ENCODE results near the gene SLC2A5.
A peak's percentile ranks its signal among the peaks of the same experiment; 100 is the strongest.

The SLC2A5 gene

GRCh38 chr1:9080705-9081291 lies 11.4 kb upstream of the SLC2A5 start:
- in situ Hi-C loops (cut with HindIII; ENCODE audit: low pct_ligation_motif_present, low sequenced_read_pairs), result no loop called here
- TF ChIP-seq CTCF (IDR thresholded peaks at IDR 0.05; ENCODE audit: low read depth, low read length, missing control alignments), result no peak
- no peak overlapping the region for H3K4me3 ChIP-seq (ENCODE audit: low read depth, low read length)
- no peaks in the 10 kb centered on the region for H3K36me3 ChIP-seq (replicated peaks)
- H3K27ac ChIP-seq, result no peak overlapping the region
- DNase-seq, result no peak
- no peaks in the 10 kb centered on the region for H3K27me3 ChIP-seq (replicated peaks)

GRCh38 chr1:9079988-9080704 lies 10.7 kb upstream of the SLC2A5 start:
- Histone ChIP-seq H3K27ac (no peak overlapping the region), H3K36me3 (replicated peaks) (no peaks in the 10 kb centered on the region), H3K27me3 (replicated peaks) (no peaks in the 10 kb centered on the region), H3K4me3 (ENCODE audit: low read depth, low read length) (no peak overlapping the region)
- in situ Hi-C loops (cut with HindIII; ENCODE audit: low pct_ligation_motif_present, low sequenced_read_pairs), result no loop called here
- no peak for DNase-seq
- no peak for TF ChIP-seq CTCF (IDR thresholded peaks at IDR 0.05; ENCODE audit: low read depth, low read length, missing control alignments)

- Histone ChIP-seq H3K27ac (no peak overlapping the region), H3K36me3 (replicated peaks) (no peaks in the 10 kb centered on the region), H3K27me3 (replicated peaks) (no peaks in the 10 kb centered on the region), H3K4me3 (ENCODE audit: low read depth, low read length) (no peak overlapping the region)
- in situ Hi-C loops (cut with HindIII; ENCODE audit: low pct_ligation_motif_present, low sequenced_read_pairs), result no loop called here
- TF ChIP-seq CTCF (IDR thresholded peaks at IDR 0.05; ENCODE audit: low read depth, low read length, missing control alignments), result no peak
- no peak for DNase-seq
Observed at GRCh38 chr1:9078752-9079500, 9.5 kb upstream of the SLC2A5 start.

GRCh38 chr1:9078015-9078751 lies 8.7 kb upstream of the SLC2A5 start:
- Histone ChIP-seq H3K27me3 (replicated peaks) (no peaks in the 10 kb centered on the region), H3K4me3 (ENCODE audit: low read depth, low read length) (no peak overlapping the region), H3K36me3 (replicated peaks) (no peaks in the 10 kb centered on the region), H3K27ac (no peak overlapping the region)
- TF ChIP-seq CTCF (IDR thresholded peaks at IDR 0.05; ENCODE audit: low read depth, low read length, missing control alignments), result no peak
- in situ Hi-C loops (cut with HindIII; ENCODE audit: low pct_ligation_motif_present, low sequenced_read_pairs), result no loop called here
- peak; percentile 76 for DNase-seq

- H3K27me3 ChIP-seq (replicated peaks), result no peaks in the 10 kb centered on the region
- H3K36me3 ChIP-seq (replicated peaks), result no peaks in the 10 kb centered on the region
- TF ChIP-seq CTCF (IDR thresholded peaks at IDR 0.05; ENCODE audit: low read depth, low read length, missing control alignments), result no peak
- no peak for DNase-seq
- in situ Hi-C loops (cut with HindIII; ENCODE audit: low pct_ligation_motif_present, low sequenced_read_pairs), result no loop called here
- no peak overlapping the region for H3K4me3 ChIP-seq (ENCODE audit: low read depth, low read length)
- no peak overlapping the region for H3K27ac ChIP-seq
Observed at GRCh38 chr1:9075022-9075421, 5.6 kb upstream of the SLC2A5 start.

All from brain microvascular endothelial cell (primary cell).